Measurements from ENCODE around the gene KAT14.
"Not testable (repeated sequence)": the region's sequence is repeated elsewhere in the genome, so short reads cannot be mapped to it uniquely, and the experiment has no call there.

KAT14 gene

GRCh38 chr20:18137412-18138265 is at the start of gene KAT14, which contains the start of gene PET117:
TSS of gene KAT14 (plus strand) at chr20:18137863. CDS start at chr20:18142661, 4,798 bp downstream.
TSS of gene PET117 (plus strand) at chr20:18137863. CDS start at chr20:18137956, 93 bp downstream.
- no peak for TF ChIP-seq CTCF (IDR thresholded peaks at IDR 0.05; ENCODE audit: low read length, missing control alignments)
- DNase-seq (ENCODE audit: low read depth), result peak; percentile 93
- H3K4me3 ChIP-seq (replicated peaks; ENCODE audit: low read depth, low read length), result peak within 1 kb of the TSS; percentile 85

- not testable (repeated sequence) for H3K4me3 ChIP-seq (replicated peaks; ENCODE audit: low read depth, low read length); DNase-seq (ENCODE audit: low read depth)
These were observed 49.4 kb upstream of the KAT14 start for GRCh38 chr20:18088298-18088697.

GRCh38 chr20:18088841-18089240 is 48.8 kb upstream of the KAT14 start:
- not testable (repeated sequence) for DNase-seq (ENCODE audit: low read depth); H3K4me3 ChIP-seq (replicated peaks; ENCODE audit: low read depth, low read length)

- H3K4me3 ChIP-seq (replicated peaks; ENCODE audit: low read depth, low read length), result no peak overlapping the region
- no peak for DNase-seq (ENCODE audit: low read depth)
- TF ChIP-seq CTCF (IDR thresholded peaks at IDR 0.05; ENCODE audit: low read length, missing control alignments), result no peak
These were observed 47.6 kb upstream of the KAT14 start for GRCh38 chr20:18090044-18090443.

GRCh38 chr20:18090477-18090876 is 47.2 kb upstream of the KAT14 start:
- no peak overlapping the region for H3K4me3 ChIP-seq (replicated peaks; ENCODE audit: low read depth, low read length)
- TF ChIP-seq CTCF (IDR thresholded peaks at IDR 0.05; ENCODE audit: low read length, missing control alignments), result no peak
- DNase-seq (ENCODE audit: low read depth), result no peak

- TF ChIP-seq CTCF (IDR thresholded peaks at IDR 0.05; ENCODE audit: low read length, missing control alignments), result no peak
- H3K4me3 ChIP-seq (replicated peaks; ENCODE audit: low read depth, low read length), result no peak overlapping the region
- DNase-seq (ENCODE audit: low read depth), result no peak
These were observed 46.0 kb upstream of the KAT14 start for GRCh38 chr20:18091623-18092022.

- no peak for DNase-seq (ENCODE audit: low read depth)
- no peak for TF ChIP-seq CTCF (IDR thresholded peaks at IDR 0.05; ENCODE audit: low read length, missing control alignments)
- no peak overlapping the region for H3K4me3 ChIP-seq (replicated peaks; ENCODE audit: low read depth, low read length)
These were observed 44.8 kb upstream of the KAT14 start for GRCh38 chr20:18092890-18093289.

GRCh38 chr20:18093388-18093787 is 44.3 kb upstream of the KAT14 start:
- no peak overlapping the region for H3K4me3 ChIP-seq (replicated peaks; ENCODE audit: low read depth, low read length)
- no peak for DNase-seq (ENCODE audit: low read depth)
- no peak for TF ChIP-seq CTCF (IDR thresholded peaks at IDR 0.05; ENCODE audit: low read length, missing control alignments)

Measured in fibroblast of pulmonary artery (primary cell).